B cell (primary cell): ENCODE data around the gene PPCDC. TPM values are rescaled to one million over a fixed set of nuclear protein-coding genes. Genes with fewer than 3 reads are reported as not detected.

ENCODE experiments used
- ATAC-seq: fragments of 200-7000 bp; cut with Tn5 transposase; one replicate; pipeline ENCODE4 v1.10.0; 2021; ENCODE audit warnings: low read depth, mild to moderate bottlenecking, moderate number of reproducible peaks, moderate library complexity
- CTCF ChIA-PET: fragments of 350-600 bp; sonication (Branson Sonifier 250); formaldehyde crosslinking; loops from one replicate; lab custom pipeline; 2021; ENCODE audit warnings: antibody characterized with exemption, inconsistent platforms; lab: Charles Lee
- POLR2A ChIA-PET: fragments of 350-600 bp; sonication (Branson Sonifier 250); formaldehyde crosslinking; loops from one replicate; lab custom pipeline; 2021; ENCODE audit warnings: antibody characterized with exemption; lab: Charles Lee
- DNase-seq: peaks from one replicate; pipeline ENCODE4 v3.0.0; 2013
- H2AFZ ChIP-seq: 2 replicates; pipeline ENCODE4 v1.6.1; 2012; ENCODE audit warnings: mild to moderate bottlenecking, low read depth, low read length; ENCODE audit not compliant: insufficient read depth, poor library complexity, severe bottlenecking
- H3K27ac ChIP-seq, 2 donors: 1 replicate in 1 of 2; 2 replicates in 1 of 2; pipeline ENCODE4 v1.5.1; 2012 to 2013; ENCODE audit warnings: low read length in 2 of 2, mild to moderate bottlenecking in 2 of 2, moderate library complexity in 1 of 2
- H3K27me3 ChIP-seq, 4 experiments: fragments of 200-600 bp in 1 of 4; sonication (generic) in 1 of 4; replicated peaks in 1 of 4; 1 replicate in 2 of 4; 2 replicates in 2 of 4; pipeline versions ENCODE4 v1.6.1 to v1.7.0; 2013 to 2016; ENCODE audit warnings: low read length in 3 of 4, mild to moderate bottlenecking in 2 of 4, mixed read lengths in 1 of 4, moderate library complexity in 1 of 4; ENCODE audit not compliant: insufficient read depth in 4 of 4, control insufficient read depth in 3 of 4; ENCODE audit errors: control extremely low read depth in 1 of 4
- H3K36me3 ChIP-seq, 2 experiments: replicated peaks in 1 of 2; 1 replicate in 1 of 2; 2 replicates in 1 of 2; pipeline versions ENCODE4 v1.6.1 to v1.7.1; 2013; ENCODE audit warnings: low read length in 1 of 2; ENCODE audit not compliant: insufficient read depth in 2 of 2, control insufficient read depth in 1 of 2; ENCODE audit errors: control extremely low read depth in 1 of 2, extremely low read depth in 1 of 2
- H3K4me1 ChIP-seq, 2 donors: fragments of 200-600 bp in 1 of 2; sonication (generic) in 1 of 2; 1 replicate in 1 of 2; 2 replicates in 1 of 2; pipeline versions ENCODE4 v1.5.1 to v1.6.1; 2013 to 2017; ENCODE audit warnings: low read length in 2 of 2; ENCODE audit not compliant: control insufficient read depth in 2 of 2, insufficient read depth in 2 of 2
- H3K4me2 ChIP-seq: replicated peaks from 2 replicates; pipeline ENCODE3; 2012; ENCODE audit warnings: mild to moderate bottlenecking, low read depth, low read length; ENCODE audit not compliant: poor library complexity, severe bottlenecking
- H3K4me3 ChIP-seq, 5 experiments: fragments of 200-600 bp in 1 of 5; sonication (generic) in 1 of 5; 1 replicate in 3 of 5; 2 replicates in 2 of 5; pipeline versions ENCODE4 v1.5.1 to v1.7.0; 2011 to 2016; ENCODE audit warnings: low read length in 4 of 5, mild to moderate bottlenecking in 4 of 5, low read depth in 2 of 5, control low read depth in 1 of 5, moderate library complexity in 1 of 5; ENCODE audit not compliant: insufficient read depth in 1 of 5; ENCODE audit errors: control extremely low read depth in 1 of 5, extremely low read depth in 1 of 5
- H3K79me2 ChIP-seq: fragments of 200-600 bp; sonication (generic); one replicate; pipeline ENCODE4 v1.6.0; 2016; ENCODE audit warnings: low read length; ENCODE audit not compliant: control insufficient read depth, insufficient read depth
- H3K9ac ChIP-seq: fragments of 200-600 bp; sonication (generic); 2 replicates; pipeline ENCODE4 v1.6.1; 2017; ENCODE audit warnings: mild to moderate bottlenecking, low read length, moderate library complexity
- H3K9me3 ChIP-seq, 3 donors: one replicate each; pipeline versions ENCODE4 v1.6.1 to v1.7.1; 2013; ENCODE audit warnings: low read length in 2 of 3; ENCODE audit not compliant: control insufficient read depth in 2 of 3, insufficient read depth in 1 of 3; ENCODE audit errors: control extremely low read depth in 1 of 3
- H4K20me1 ChIP-seq: 2 replicates; pipeline ENCODE4 v1.6.0; 2012; ENCODE audit warnings: mild to moderate bottlenecking, low read length; ENCODE audit not compliant: insufficient read depth, control insufficient read depth, poor library complexity, severe bottlenecking
- H3K27ac Mint-ChIP-seq: one replicate; pipeline ENCODE4 v1.8.0; 2021; ENCODE audit warnings: mixed read lengths
- H3K27me3 Mint-ChIP-seq: one replicate; pipeline ENCODE4 v1.8.0; 2021; ENCODE audit warnings: mixed read lengths
- H3K4me1 Mint-ChIP-seq: one replicate; pipeline ENCODE4 v1.8.0; 2021; ENCODE audit warnings: mixed read lengths
- H3K4me3 Mint-ChIP-seq: one replicate; pipeline ENCODE4 v1.8.0; 2021; ENCODE audit warnings: mixed read lengths
- H3K9me3 Mint-ChIP-seq: one replicate; pipeline ENCODE4 v1.8.0; 2022; ENCODE audit warnings: mixed read lengths; ENCODE audit not compliant: insufficient read depth
- EZH2 ChIP-seq: IDR thresholded peaks from 2 replicates; pipeline ENCODE4 v1.6.1; 2012; ENCODE audit warnings: borderline replicate concordance, low read depth, mild to moderate bottlenecking, moderate library complexity, low read length; ENCODE audit not compliant: insufficient read depth, poor library complexity, severe bottlenecking
- WGBS: methylation state at CpG from one replicate; pipeline ENCODE4 v1.1.5; 2013; ENCODE audit warnings: missing lambda C conversion rate; ENCODE audit not compliant: insufficient coverage; 5-methylcytosine and 5-hydroxymethylcytosine counted together
- intact Hi-C: fragments of 100-400 bp; cut with micrococcal nuclease; formaldehyde crosslinking; loops from one replicate; pipeline ENCODE4 v1.10.0; 2022
- polyA plus RNA-seq: library from polyadenylated mRNA; depleted of rRNA; stranded (reverse); fragments of >200 nt; gene quantifications from 2 replicates; pipeline ENCODE4 v1.2.3, GENCODE V29; 2012
- total RNA-seq, 2 donors: library from RNA; stranded (reverse); fragments of 120-200 nt in 1 of 2; gene quantifications; 1 replicate in 1 of 2; 2 replicates in 1 of 2; pipeline versions ENCODE4 v1.2.3 to v1.2.4, GENCODE V29; 2013 to 2022
- TF ChIP-seq, protein P1 (sequence below): fragments of 200-600 bp; IDR thresholded peaks from one replicate; pipeline ENCODE4 v1.8.0; 2022; ENCODE audit warnings: antibody characterized with exemption, mild to moderate bottlenecking

The PPCDC gene
- total and polyA plus RNA-seq, 2 donors (not counting 1 experiment from before 2014, with no cell fraction given), result 15.1 to 19.7 TPM

DNA sequence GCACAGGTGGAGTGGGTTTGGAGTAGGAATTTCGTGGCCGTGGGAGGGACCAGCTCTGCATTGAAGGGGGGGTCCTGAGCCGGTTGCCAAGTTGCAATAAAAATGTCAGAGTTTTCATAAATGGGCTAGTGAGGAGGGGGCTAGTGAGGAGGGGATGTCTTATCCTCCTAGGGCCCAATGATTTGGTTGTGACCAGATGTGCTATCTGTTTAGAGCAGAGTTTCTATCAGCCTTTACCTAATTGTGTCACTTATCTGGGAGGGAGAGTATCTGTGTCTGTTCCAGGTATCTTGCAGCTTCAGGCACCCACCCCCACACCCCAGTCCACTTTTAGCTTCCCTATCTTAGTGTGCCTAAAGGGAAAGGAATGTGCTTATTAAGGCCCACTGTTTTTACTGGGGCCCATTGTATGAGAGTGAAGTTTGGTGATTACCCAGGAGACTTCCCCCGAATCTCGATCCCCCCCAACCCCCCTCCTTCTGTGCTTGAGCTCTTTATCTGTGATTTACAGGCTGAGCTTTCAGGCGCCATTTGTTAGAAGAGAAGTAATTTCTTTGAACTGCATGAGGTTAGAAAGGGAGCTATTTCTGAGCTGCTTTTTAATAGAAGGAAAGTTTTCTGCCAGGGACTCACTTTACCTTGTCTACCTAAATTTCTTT lies 42.6 kb downstream of the PPCDC start:
- H3K79me2 ChIP-seq, result no peaks in the 10 kb centered on the region
- no peak overlapping the region for H2AFZ ChIP-seq
- intact Hi-C loops, result no loop called here
- POLR2A ChIA-PET, result interaction anchor here (0.7 kb wide), 1 partner anchor 34 kb away, joined by 3 read pairs; no protein-coding TSS in a partner anchor
- no peaks in the 10 kb centered on the region for H3K36me3 ChIP-seq
- no peaks in the 10 kb centered on the region for H3K27me3 ChIP-seq
- peaks cover 18 to 28% of the 10 kb centered on the region in 2 donors for H3K4me1 ChIP-seq
- no peak overlapping the region for H3K27ac ChIP-seq
- no peaks in the 10 kb centered on the region for H4K20me1 ChIP-seq
- DNase-seq, result no peak
- ATAC-seq, result no peak
- peak overlapping the region; percentile 10 for H3K27ac Mint-ChIP-seq
- WGBS, result 92% methylated on average over 3 of the region's 6 CpGs
- no peak for TF ChIP-seq EZH2
- TF ChIP-seq, protein P1, sequence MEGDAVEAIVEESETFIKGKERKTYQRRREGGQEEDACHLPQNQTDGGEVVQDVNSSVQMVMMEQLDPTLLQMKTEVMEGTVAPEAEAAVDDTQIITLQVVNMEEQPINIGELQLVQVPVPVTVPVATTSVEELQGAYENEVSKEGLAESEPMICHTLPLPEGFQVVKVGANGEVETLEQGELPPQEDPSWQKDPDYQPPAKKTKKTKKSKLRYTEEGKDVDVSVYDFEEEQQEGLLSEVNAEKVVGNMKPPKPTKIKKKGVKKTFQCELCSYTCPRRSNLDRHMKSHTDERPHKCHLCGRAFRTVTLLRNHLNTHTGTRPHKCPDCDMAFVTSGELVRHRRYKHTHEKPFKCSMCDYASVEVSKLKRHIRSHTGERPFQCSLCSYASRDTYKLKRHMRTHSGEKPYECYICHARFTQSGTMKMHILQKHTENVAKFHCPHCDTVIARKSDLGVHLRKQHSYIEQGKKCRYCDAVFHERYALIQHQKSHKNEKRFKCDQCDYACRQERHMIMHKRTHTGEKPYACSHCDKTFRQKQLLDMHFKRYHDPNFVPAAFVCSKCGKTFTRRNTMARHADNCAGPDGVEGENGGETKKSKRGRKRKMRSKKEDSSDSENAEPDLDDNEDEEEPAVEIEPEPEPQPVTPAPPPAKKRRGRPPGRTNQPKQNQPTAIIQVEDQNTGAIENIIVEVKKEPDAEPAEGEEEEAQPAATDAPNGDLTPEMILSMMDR, result no peak
- CTCF ChIA-PET, result interaction anchor here (1.1 to 2.0 kb wide), 2 partner anchors 23 to 36 kb away, joined by 3 to 11 read pairs; no protein-coding TSS in a partner anchor
- peaks cover 35% of the 10 kb centered on the region for H3K4me1 Mint-ChIP-seq
- no peaks in the 10 kb centered on the region for H3K27me3 Mint-ChIP-seq
- H3K4me3 ChIP-seq, result no peak overlapping the region
- H3K4me3 Mint-ChIP-seq, result no peak overlapping the region
- H3K9ac ChIP-seq, result no peak overlapping the region
- no peak overlapping the region for H3K4me2 ChIP-seq
- peaks cover 2% of the 10 kb centered on the region for H3K9me3 Mint-ChIP-seq
- peaks cover 0 to 12% (median 7%) of the 10 kb centered on the region in 3 donors for H3K9me3 ChIP-seq

DNA sequence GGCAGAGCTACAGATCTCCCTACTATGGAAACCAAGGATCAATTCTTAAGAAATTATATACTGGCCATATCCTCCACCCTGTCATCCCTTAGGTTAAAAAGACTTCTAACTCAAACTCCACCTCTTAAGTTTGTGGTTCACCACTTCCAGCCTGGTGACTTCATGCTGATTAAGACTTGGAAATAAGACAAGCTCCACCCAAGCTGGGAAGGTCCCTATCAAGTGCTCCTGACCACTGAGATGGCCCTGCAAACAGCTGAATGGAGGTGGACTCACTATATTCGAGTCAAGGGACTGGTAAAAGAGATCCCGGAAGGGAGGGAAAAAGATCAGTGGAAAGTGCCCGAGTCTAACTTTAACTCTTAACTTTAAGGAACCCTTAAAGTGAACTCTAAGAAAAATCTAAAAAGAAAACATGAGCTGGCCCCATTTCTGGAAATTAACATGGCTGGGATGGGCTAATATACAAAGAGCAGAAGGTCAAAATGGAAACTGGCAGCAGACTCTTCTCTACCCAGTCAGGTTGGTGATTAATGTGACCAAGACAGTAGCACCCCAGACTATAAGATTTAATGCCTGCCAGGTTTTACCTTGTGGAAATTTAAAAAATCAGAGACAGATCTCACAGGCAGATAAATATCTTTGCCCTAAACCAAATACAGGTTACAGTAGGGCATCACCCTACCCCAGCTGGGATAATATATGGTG lies 43.9 kb downstream of the PPCDC start:
- Histone ChIP-seq H2AFZ (no peak overlapping the region), H3K4me3 (no peak overlapping the region), H3K36me3 (no peaks in the 10 kb centered on the region), H3K4me2 (no peak overlapping the region), H3K9me3 (peaks cover 0 to 12% (median 7%) of the 10 kb centered on the region in 3 donors), H3K9ac (no peak overlapping the region), H4K20me1 (no peaks in the 10 kb centered on the region), H3K79me2 (no peaks in the 10 kb centered on the region), H3K27ac (no peak overlapping the region), H3K27me3 (no peaks in the 10 kb centered on the region), H3K4me1 (peaks cover 23 to 39% of the 10 kb centered on the region in 2 donors)
- H3K9me3 Mint-ChIP-seq, result peaks cover 2% of the 10 kb centered on the region
- no peak for DNase-seq
- no peak for ATAC-seq
- no CpG with 5 or more reads among the region's 3 CpGs for WGBS
- TF ChIP-seq, protein P1, result no peak
- no peak for TF ChIP-seq EZH2
- no peak overlapping the region for H3K4me3 Mint-ChIP-seq
- intact Hi-C loops, result no loop called here
- peaks cover 45% of the 10 kb centered on the region for H3K4me1 Mint-ChIP-seq
- H3K27me3 Mint-ChIP-seq, result no peaks in the 10 kb centered on the region
- ChIA-PET CTCF (interaction anchor here (1.1 to 2.6 kb wide), 4 partner anchors 25 to 135 kb away, joined by 3 to 11 read pairs (median 4); partner anchors contain the start of gene C15orf39), POLR2A (no interaction called here)
- no peak overlapping the region for H3K27ac Mint-ChIP-seq
